G401 (cell line): Measurements from ENCODE around the gene MYLK2. TPM values are rescaled to one million over a fixed set of nuclear protein-coding genes. Genes with fewer than 3 reads are reported as not detected.

Experiments used
- DNase-seq: peaks from one replicate; pipeline ENCODE4 v3.0.0-alpha.2; 2015; ENCODE audit warnings: low spot score
- in situ Hi-C: cut with HindIII; loops from 2 replicates; pipeline ENCODE4 v1.10.0; 2016; ENCODE audit warnings: low sequenced_read_pairs, mixed read lengths
- total RNA-seq: library from RNA; depleted of rRNA; stranded (reverse); fragments of >200 nt; shearing (Covaris generic); gene quantifications from 2 replicates; pipeline ENCODE4 v1.2.3, GENCODE V29; 2014; rRNA removed

Gene MYLK2
- total RNA-seq = 0.44 TPM in 1 of 2 replicates, not detected in the other

GRCh38 chr20:31819083-31819784 is at the start of gene MYLK2:
Gene MYLK2 (plus strand): TSS chr20:31819356. CDS start chr20:31819581, 225 bp downstream.
- in situ Hi-C loops = no loop called here
- DNase-seq = no peak

DNA sequence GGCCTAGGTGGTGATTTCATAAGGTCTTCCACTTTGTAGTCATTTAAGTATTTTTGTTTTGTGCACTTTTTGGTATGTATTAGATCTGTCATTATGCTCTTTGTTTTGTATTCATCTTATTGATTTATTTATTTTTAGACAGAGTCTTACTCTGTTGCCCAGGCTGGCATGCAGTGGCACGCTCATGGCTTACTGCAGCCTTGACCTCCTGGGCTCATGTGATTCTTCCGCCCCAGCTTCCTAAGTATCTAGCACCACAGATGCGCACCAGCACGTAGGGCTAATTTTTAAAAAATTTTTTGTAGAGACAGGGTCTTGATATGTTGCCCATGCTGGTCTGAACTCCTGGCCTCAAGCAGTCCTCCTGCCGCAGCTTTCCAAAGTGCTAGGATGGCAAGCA is 49.5 kb upstream of the MYLK2 start:
- in situ Hi-C loops = no loop called here
- no peak for DNase-seq

DNA sequence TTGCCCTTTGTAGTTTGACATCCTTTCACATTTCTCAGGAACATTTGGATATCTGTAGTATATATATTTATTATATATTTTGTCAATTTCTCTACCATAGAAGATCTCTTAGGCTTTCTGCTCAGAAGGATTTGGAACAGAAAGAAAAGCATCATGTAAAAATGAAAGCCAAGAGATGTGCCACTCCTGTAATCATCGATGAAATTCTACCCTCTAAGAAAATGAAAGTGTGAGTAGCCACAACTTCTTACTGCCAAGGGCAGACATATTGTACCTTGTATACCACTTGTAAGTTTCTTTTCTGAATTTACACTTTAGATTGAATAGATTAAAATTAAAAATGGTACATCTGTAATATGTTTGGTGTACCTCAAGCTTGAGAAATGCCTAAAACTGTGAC is 48.9 kb upstream of the MYLK2 start:
- in situ Hi-C loops = no loop called here
- DNase-seq = no peak

DNA sequence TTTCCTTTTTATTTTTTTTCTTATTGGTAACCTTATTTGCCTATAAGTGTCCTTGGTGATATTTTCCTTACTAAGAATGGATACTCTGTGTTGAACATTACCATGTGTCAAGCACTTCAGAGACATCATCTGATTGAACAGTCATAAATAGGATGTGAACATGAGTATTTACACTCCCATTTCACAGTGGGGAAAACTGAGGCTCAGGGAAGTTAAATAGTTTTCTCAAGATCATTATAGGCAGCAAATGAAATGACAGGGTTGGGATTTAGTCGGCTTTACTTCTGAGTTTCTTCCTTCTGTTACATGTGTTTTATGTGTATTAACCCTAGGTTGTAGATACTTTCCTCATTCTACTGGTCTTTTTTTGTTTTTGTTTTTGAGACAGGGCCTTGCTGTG is 44.7 kb upstream of the MYLK2 start:
- no peak for DNase-seq
- in situ Hi-C loops = no loop called here

GRCh38 chr20:31780839-31781238 is 38.3 kb upstream of the MYLK2 start:
- DNase-seq = no peak
- in situ Hi-C loops = no loop called here

DNA sequence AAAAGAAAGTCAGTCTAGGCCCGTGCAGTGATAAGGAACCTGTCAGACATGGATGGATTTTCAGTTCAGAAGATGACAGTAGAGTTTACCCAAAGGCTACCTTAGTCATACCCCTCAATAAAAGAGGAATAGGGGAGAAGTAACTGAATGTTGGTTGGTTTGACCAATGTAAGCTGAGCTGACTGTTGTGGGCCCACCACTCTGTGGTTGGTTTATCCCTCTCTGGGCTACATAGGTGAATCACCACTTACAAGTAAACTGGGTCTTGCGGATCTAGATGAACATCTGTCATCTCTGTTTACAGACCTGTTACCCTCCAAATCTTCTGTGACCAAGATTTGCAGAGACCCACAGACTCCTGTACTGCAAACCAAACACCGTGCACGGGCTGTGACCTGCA is 37.2 kb upstream of the MYLK2 start:
- DNase-seq = no peak
- in situ Hi-C loops = no loop called here

DNA sequence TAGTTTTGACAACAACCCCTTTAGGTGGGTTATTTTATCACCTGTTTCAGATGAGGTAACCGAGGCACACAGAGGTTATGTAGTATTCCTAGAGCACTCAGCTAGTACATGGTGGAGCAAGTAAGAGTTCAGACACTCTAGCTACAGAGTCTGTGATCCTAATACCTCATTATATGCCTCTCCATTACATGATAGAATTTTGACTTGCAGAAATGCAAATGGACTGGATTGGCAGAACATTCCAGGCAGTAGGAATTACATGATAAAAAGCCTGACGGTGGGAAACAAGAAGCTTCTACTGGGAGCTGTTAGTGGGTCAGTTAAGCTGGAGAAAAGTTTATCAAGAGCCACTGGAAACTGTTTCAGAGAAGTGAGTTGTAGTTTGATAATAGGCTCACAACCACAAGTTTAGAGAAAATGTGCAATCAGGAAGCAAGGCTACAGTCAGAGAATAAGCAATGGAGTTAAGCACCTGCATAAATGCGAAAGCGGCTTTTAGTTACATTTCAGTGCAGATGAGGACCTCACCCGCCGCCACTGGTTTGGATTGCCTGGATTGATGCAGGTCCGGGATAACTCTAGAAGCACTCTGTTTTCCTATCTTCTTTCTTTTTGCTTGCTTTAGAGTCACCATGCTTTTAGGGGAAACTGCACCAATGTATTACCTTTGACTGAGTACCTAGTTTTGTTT is 34.7 kb upstream of the MYLK2 start:
- in situ Hi-C loops = no loop called here
- DNase-seq = no peak

DNA sequence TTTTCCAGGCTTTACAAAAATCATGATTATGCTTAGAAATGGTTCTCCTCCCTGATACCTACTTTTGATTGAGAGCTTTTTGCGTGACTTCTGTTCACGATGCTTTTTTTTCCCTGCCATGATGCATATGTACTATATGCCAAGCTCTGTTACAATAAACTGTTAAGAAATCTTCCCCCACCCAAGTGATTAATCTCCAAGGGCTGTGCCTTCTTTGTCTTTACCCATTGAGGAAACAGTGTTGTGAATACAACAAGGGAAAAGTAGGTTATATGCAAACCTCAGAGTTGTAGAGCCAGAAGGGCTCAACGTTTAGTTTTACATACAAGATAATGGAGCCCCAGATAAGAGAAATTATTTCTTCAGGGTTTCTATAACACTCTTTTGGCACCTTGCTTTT is 34.1 kb upstream of the MYLK2 start:
- DNase-seq = no peak
- in situ Hi-C loops = no loop called here

DNA sequence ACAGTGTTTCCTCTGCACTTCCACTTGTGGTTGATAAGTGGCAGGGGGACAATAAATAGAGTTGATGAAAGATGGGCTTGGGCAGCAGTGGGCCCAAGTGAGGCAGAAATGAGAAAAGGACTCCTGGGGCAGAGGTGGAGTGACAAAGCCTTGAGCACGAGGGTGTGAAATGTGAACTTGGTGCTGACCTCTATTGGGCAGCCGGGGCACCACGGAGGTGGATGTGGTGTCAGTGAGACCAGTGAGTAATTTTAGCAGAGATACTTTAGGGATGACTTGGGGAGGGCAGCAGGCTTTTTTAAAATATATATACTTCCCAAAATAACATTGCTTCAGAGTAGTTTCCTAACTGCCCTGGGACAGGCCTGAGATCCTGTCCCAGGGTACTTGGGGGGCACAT is 30.6 kb upstream of the MYLK2 start:
- DNase-seq = no peak

GRCh38 chr20:31790401-31790800 is 28.8 kb upstream of the MYLK2 start:
- in situ Hi-C loops = no loop called here
- no peak for DNase-seq

More for the DNA sequence above, 30.6 kb upstream of the MYLK2 start:
- in situ Hi-C loops = no loop called here

GRCh38 chr20:31797364-31797763 is 21.8 kb upstream of the MYLK2 start:
- DNase-seq = no peak
- in situ Hi-C loops = no loop called here

- in situ Hi-C loops = no loop called here
Measured at GRCh38 chr20:31801508-31801907, 17.6 kb upstream of the MYLK2 start.

GRCh38 chr20:31803552-31804291 is 15.4 kb upstream of the MYLK2 start:
- in situ Hi-C loops = no loop called here
- no peak for DNase-seq

More at GRCh38 chr20:31801508-31801907, 17.6 kb upstream of the MYLK2 start:
- no peak for DNase-seq

DNA sequence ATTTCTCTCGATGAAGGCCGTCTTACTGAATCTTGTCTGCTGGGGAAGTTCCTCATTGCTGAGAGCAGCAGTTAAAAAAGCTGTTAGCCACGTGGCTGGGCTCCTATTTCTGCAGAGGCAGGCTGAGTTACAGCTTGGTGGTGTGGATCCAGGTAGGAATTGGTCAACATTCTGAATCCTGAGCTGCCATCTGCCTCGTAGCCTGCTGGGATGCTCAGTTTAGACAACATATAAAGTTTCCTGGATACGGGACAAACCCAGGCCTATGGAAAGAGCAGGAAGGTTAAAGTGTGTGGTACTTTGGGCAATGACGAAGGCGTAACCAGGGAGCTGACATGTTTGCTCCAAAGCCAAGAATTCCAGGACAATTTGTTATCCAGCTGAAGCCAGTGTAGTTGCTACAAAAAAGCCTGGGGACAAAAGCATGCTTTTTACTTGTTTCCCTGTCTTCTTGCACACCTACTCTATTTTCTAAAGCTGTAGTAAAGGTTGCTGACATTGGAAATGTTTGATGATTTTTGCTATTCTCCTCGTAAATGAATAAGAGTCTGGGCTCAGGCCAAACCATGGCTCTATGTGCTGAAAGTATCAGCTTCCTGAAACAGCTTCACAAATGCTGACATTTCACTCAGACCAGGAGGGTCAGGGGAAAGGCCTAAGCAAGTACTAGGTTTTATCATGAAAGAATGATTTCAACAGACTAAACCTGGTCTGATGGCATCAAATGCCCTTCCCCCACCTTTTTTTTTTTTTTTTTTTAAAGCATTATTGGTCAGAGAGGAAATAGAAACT is 12.4 kb upstream of the MYLK2 start:
- in situ Hi-C loops = no loop called here

GRCh38 chr20:31808481-31808880 is 10.7 kb upstream of the MYLK2 start:
- in situ Hi-C loops = no loop called here
- DNase-seq = no peak

More for the DNA sequence above, 12.4 kb upstream of the MYLK2 start:
- no peak for DNase-seq

DNA sequence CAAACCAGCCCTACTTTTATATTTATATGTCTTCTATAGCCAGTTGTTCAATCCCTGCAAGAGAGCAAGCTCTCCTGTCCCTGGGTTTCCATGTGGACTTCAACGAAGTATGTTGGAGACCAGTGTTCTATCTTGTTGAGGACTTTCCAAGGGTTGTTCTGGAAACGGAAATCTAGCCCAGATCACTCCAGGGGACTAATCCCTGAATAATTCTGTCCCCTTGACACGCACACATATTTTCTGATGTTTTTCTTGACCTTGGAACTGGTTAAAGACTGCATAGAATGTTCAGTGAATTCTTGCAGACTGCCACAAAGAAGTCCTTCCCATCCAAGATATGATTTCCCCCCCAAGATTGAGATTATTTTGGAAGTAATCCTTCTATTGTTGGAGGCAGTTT is 9.5 kb upstream of the MYLK2 start:
- DNase-seq = no peak
- in situ Hi-C loops = no loop called here

DNA sequence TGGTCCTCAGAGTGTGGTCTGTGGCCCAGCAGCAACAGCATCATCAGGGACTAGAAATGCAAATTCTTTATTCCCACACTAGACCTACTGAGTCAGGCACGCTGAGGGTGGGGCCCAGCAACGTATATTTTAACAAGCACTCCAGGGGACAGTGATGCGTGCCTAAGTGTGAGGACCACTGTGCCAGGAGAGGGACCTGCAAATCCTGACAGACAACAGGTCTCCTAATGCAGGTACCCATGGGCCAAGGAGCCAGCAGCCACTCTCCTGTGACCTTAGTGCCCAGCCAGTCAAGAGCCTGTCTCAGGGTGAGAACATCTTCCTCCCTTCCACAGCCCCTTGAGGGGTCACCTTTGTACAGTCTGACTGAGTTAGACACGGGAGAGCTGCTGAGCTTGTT is 8.0 kb upstream of the MYLK2 start:
- in situ Hi-C loops = no loop called here

DNA sequence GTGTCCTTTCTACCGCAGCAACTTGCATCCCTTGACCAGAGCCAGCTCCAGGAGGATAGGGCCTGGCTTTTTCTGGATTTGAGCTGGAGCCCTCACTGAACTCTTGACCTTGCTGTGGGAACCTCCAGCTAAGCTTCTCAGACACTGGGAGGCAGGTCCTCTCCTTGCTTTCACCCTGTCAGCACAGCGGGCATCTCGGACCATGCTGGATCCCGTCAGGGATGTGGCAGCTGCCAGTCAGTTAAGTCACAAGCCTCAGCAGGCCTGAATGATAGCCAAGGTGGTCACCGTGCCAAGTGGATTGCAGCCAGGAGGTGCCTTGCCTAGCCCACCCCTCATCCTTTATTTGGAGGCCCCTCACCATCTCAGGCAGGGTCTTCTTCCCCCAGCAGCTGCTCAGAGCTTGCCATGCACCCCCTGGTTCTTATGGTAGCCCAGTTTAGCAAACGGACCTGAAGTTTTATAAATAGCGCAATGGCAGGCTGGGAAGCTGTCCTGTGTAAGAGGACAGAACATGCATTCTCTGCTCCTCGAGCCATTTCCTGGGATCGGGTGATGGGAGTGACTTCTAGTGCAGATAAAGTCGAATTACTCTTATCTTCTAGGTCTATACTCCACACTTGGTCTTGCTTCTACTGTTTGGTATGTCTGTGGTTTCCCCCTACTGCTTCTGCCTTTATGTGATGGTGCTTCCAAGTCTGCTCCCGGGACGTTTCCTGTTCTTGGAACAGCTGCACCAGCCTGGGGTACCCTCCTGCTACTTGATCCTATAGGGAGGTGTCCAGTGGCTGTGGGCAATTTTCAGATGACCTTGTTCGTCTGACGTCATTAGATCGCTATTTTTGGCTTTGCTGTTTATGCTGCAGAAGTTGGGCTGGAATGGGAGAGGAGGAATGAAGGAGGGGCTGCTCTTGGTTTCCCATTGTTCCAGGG is 7.1 kb upstream of the MYLK2 start:
- in situ Hi-C loops = no loop called here
- DNase-seq = no peak

More for the DNA sequence above, 8.0 kb upstream of the MYLK2 start:
- no peak for DNase-seq
